SH-SY5Y (cell line): ENCODE measurements around the gene TTC38.

ENCODE experiments used
- GATA2 ChIP-seq: IDR thresholded peaks from 2 replicates; pipeline ENCODE4 v1.6.1; 2011; ENCODE audit warnings: mild to moderate bottlenecking, low read depth, low read length
- GATA3 ChIP-seq: IDR thresholded peaks from 2 replicates; pipeline ENCODE4 v1.6.1; 2011; ENCODE audit warnings: low read depth, mild to moderate bottlenecking, low read length, moderate library complexity

The TTC38 gene

GRCh38 chr22:46293577-46294260 lies 25.9 kb downstream of the TTC38 start:
- TF ChIP-seq GATA3 (no peak), GATA2 (no peak)

- no peak for TF ChIP-seq GATA2
- TF ChIP-seq GATA3: no peak
These were observed 27.0 kb downstream of the TTC38 start for GRCh38 chr22:46294784-46295183.

GRCh38 chr22:46295277-46295971 lies 27.6 kb downstream of the TTC38 start:
- TF ChIP-seq GATA3 (no peak), GATA2 (no peak)

- TF ChIP-seq GATA2 (no peak), GATA3 (no peak)
These were observed 28.7 kb downstream of the TTC38 start, which contains the start of gene GTSE1 for GRCh38 chr22:46296257-46297150. Gene GTSE1 (plus strand): TSS chr22:46296870. CDS start chr22:46297401, 531 bp downstream.

GRCh38 chr22:46297151-46297812 lies 29.5 kb downstream of the TTC38 start:
- TF ChIP-seq GATA2: no peak
- no peak for TF ChIP-seq GATA3

GRCh38 chr22:46299101-46299500 lies 31.3 kb downstream of the TTC38 start:
- TF ChIP-seq GATA2 (no peak), GATA3 (no peak)

GRCh38 chr22:46300491-46300890 lies 32.7 kb downstream of the TTC38 start:
- TF ChIP-seq GATA3 (no peak), GATA2 (no peak)

GRCh38 chr22:46303347-46303965 lies 35.6 kb downstream of the TTC38 start:
- TF ChIP-seq GATA2 (no peak), GATA3 (no peak)

GRCh38 chr22:46308283-46308988 lies 40.6 kb downstream of the TTC38 start:
- TF ChIP-seq GATA2 (no peak), GATA3 (no peak)

GRCh38 chr22:46309526-46310085 lies 41.8 kb downstream of the TTC38 start:
- TF ChIP-seq GATA3 (no peak), GATA2 (no peak)

GRCh38 chr22:46312056-46312455 lies 44.2 kb downstream of the TTC38 start:
- TF ChIP-seq GATA3: no peak
- TF ChIP-seq GATA2: no peak

GRCh38 chr22:46315976-46316375 lies 48.2 kb downstream of the TTC38 start:
- TF ChIP-seq GATA3 (no peak), GATA2 (no peak)

GRCh38 chr22:46317646-46318045 lies 49.8 kb downstream of the TTC38 start:
- no peak for TF ChIP-seq GATA3
- TF ChIP-seq GATA2: no peak
